ENCODE measurements around the gene EHD4. TPM values are rescaled to one million over a fixed set of nuclear protein-coding genes. Genes with fewer than 3 reads are reported as not detected.

The EHD4 gene
- total RNA-seq, 1 donor from 2014 or later = 24.6 TPM

GRCh38 chr15:41961595-41962202 is 10.7 kb downstream of the EHD4 start:
- no peak for TF ChIP-seq CTCF (IDR thresholded peaks at IDR 0.05)
- no peak for TF ChIP-seq POLR2AphosphoS5 (IDR thresholded peaks at IDR 0.05; ENCODE audit: insufficient read depth in 1 of 2, low read depth in 1 of 2)
- TF ChIP-seq POLR2A (IDR thresholded peaks at IDR 0.05) = no peak
- intact Hi-C loops (cut with DNase I) = no loop called here
- Histone ChIP-seq H3K4me3 (no peak overlapping the region), H3K4me1 (peaks cover 5% of the 10 kb centered on the region), H3K36me3 (no peaks in the 10 kb centered on the region), H3K9me3 (no peaks in the 10 kb centered on the region), H3K27ac (no peak overlapping the region), H3K27me3 (no peaks in the 10 kb centered on the region)
- no peak for DNase-seq (ENCODE audit: extremely low spot score in 2 of 2)

GRCh38 chr15:41961001-41961518 is 11.3 kb downstream of the EHD4 start:
- Histone ChIP-seq H3K4me3 (no peak overlapping the region), H3K4me1 (peaks cover 9% of the 10 kb centered on the region), H3K9me3 (no peaks in the 10 kb centered on the region), H3K36me3 (no peaks in the 10 kb centered on the region), H3K27me3 (no peaks in the 10 kb centered on the region), H3K27ac (no peak overlapping the region)
- TF ChIP-seq POLR2A (IDR thresholded peaks at IDR 0.05) (no peak), POLR2AphosphoS5 (IDR thresholded peaks at IDR 0.05; ENCODE audit: insufficient read depth in 1 of 2, low read depth in 1 of 2) (no peak), CTCF (IDR thresholded peaks at IDR 0.05) (no peak)
- no peak for DNase-seq (ENCODE audit: extremely low spot score in 2 of 2)
- intact Hi-C loops (cut with DNase I) = no loop called here

- H3K4me1 ChIP-seq = peaks cover 13% of the 10 kb centered on the region
- H3K27me3 ChIP-seq = no peaks in the 10 kb centered on the region
- TF ChIP-seq CTCF (IDR thresholded peaks at IDR 0.05) = no peak
- TF ChIP-seq POLR2AphosphoS5 (IDR thresholded peaks at IDR 0.05; ENCODE audit: insufficient read depth in 1 of 2, low read depth in 1 of 2) = no peak
- TF ChIP-seq POLR2A (IDR thresholded peaks at IDR 0.05) = no peak
- intact Hi-C loops (cut with DNase I) = no loop called here
- H3K27ac ChIP-seq = no peak overlapping the region
- no peaks in the 10 kb centered on the region for H3K9me3 ChIP-seq
- DNase-seq (ENCODE audit: extremely low spot score in 2 of 2) = no peak
- no peaks in the 10 kb centered on the region for H3K36me3 ChIP-seq
- no peak overlapping the region for H3K4me3 ChIP-seq
Observed at GRCh38 chr15:41958002-41958420, 14.3 kb downstream of the EHD4 start.

- H3K4me1 ChIP-seq = peaks cover 13% of the 10 kb centered on the region
- H3K4me3 ChIP-seq = no peak overlapping the region
- no peaks in the 10 kb centered on the region for H3K36me3 ChIP-seq
- no peaks in the 10 kb centered on the region for H3K27me3 ChIP-seq
- TF ChIP-seq POLR2A (IDR thresholded peaks at IDR 0.05) (no peak), POLR2AphosphoS5 (IDR thresholded peaks at IDR 0.05; ENCODE audit: insufficient read depth in 1 of 2, low read depth in 1 of 2) (no peak)
- H3K27ac ChIP-seq = no peak overlapping the region
- peak in 1 of 2 donors; percentile 60 for DNase-seq (ENCODE audit: extremely low spot score in 2 of 2)
- intact Hi-C loops (cut with DNase I) = no loop called here
- no peaks in the 10 kb centered on the region for H3K9me3 ChIP-seq
Observed at GRCh38 chr15:41957021-41957897, 15.1 kb downstream of the EHD4 start.

- DNase-seq (ENCODE audit: extremely low spot score in 2 of 2) = no peak
- TF ChIP-seq CTCF (IDR thresholded peaks at IDR 0.05) (no peak), POLR2A (IDR thresholded peaks at IDR 0.05) (no peak), POLR2AphosphoS5 (IDR thresholded peaks at IDR 0.05; ENCODE audit: insufficient read depth in 1 of 2, low read depth in 1 of 2) (no peak)
- peak overlapping the region; percentile 39 for H3K27ac ChIP-seq
- H3K4me1 ChIP-seq = peaks cover 21% of the 10 kb centered on the region
- intact Hi-C loops (cut with DNase I) = no loop called here
- peak overlapping the region in 1 of 2 donors; percentile 22 for H3K4me3 ChIP-seq
- no peaks in the 10 kb centered on the region for H3K27me3 ChIP-seq
- no peaks in the 10 kb centered on the region for H3K9me3 ChIP-seq
- no peaks in the 10 kb centered on the region for H3K36me3 ChIP-seq
Observed at GRCh38 chr15:41955807-41956525, 16.4 kb downstream of the EHD4 start.

Measured in vagina (tissue), 2 donors.